Measurements from ENCODE around the gene KRCC1.
"Not testable (repeated sequence)": the region's sequence is repeated elsewhere in the genome, so short reads cannot be mapped to it uniquely, and the experiment has no call there.

DNA sequence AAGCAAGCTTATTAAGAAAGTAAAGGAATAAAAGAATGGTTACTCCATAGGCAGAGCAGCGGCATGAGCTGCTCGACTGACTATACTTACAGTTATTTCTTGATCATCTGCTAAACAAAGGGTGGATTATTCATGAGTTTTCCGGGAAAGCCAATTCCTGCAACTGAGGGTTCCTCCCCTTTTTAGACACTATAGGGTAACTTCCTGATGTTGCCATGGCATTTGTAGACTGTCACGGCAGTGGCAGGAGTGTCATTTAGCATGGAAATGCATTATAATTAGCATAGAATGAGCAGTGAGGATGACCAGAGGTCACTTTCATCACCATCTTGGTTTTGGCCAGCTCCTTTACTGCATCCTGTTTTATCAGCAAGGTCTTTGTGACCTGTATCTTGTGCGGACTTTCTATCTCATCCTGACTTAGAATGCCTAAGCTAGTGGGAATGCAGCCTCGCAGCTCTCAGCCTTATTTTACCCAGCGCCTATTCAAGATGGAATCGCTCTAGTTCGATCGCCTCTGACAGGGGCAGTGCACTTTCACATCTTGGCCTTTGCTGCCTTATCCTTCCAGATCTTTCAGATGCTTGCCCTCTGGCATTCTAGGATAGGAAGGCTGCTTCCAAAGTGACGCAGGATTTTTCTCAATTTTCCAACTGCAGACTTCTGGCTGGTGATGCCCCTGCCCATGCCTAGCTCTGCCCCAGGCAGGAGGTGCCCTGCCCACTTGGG, 37.3 kb downstream of the KRCC1 start:
- TF ChIP-seq, protein P1, sequence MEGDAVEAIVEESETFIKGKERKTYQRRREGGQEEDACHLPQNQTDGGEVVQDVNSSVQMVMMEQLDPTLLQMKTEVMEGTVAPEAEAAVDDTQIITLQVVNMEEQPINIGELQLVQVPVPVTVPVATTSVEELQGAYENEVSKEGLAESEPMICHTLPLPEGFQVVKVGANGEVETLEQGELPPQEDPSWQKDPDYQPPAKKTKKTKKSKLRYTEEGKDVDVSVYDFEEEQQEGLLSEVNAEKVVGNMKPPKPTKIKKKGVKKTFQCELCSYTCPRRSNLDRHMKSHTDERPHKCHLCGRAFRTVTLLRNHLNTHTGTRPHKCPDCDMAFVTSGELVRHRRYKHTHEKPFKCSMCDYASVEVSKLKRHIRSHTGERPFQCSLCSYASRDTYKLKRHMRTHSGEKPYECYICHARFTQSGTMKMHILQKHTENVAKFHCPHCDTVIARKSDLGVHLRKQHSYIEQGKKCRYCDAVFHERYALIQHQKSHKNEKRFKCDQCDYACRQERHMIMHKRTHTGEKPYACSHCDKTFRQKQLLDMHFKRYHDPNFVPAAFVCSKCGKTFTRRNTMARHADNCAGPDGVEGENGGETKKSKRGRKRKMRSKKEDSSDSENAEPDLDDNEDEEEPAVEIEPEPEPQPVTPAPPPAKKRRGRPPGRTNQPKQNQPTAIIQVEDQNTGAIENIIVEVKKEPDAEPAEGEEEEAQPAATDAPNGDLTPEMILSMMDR (IDR thresholded peaks at IDR 0.05): not testable (repeated sequence)
- not testable (repeated sequence) for TF ChIP-seq EP300 (IDR thresholded peaks at IDR 0.05); POLR2A (IDR thresholded peaks at IDR 0.05; ENCODE audit: low read length); HDAC2 (IDR thresholded peaks at IDR 0.05); HOXB5 (CRISPR knock-in tag; IDR thresholded peaks at IDR 0.05); CHD2 (IDR thresholded peaks at IDR 0.05; ENCODE audit: low read length, partially characterized antibody); GATA3 (IDR thresholded peaks at IDR 0.05; ENCODE audit: borderline replicate concordance)
- TF ChIP-seq, protein P2, sequence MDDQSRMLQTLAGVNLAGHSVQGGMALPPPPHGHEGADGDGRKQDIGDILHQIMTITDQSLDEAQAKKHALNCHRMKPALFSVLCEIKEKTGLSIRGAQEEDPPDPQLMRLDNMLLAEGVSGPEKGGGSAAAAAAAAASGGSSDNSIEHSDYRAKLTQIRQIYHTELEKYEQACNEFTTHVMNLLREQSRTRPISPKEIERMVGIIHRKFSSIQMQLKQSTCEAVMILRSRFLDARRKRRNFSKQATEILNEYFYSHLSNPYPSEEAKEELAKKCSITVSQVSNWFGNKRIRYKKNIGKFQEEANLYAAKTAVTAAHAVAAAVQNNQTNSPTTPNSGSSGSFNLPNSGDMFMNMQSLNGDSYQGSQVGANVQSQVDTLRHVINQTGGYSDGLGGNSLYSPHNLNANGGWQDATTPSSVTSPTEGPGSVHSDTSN (IDR thresholded peaks at IDR 0.05): not testable (repeated sequence)
- TF ChIP-seq, protein P3, sequence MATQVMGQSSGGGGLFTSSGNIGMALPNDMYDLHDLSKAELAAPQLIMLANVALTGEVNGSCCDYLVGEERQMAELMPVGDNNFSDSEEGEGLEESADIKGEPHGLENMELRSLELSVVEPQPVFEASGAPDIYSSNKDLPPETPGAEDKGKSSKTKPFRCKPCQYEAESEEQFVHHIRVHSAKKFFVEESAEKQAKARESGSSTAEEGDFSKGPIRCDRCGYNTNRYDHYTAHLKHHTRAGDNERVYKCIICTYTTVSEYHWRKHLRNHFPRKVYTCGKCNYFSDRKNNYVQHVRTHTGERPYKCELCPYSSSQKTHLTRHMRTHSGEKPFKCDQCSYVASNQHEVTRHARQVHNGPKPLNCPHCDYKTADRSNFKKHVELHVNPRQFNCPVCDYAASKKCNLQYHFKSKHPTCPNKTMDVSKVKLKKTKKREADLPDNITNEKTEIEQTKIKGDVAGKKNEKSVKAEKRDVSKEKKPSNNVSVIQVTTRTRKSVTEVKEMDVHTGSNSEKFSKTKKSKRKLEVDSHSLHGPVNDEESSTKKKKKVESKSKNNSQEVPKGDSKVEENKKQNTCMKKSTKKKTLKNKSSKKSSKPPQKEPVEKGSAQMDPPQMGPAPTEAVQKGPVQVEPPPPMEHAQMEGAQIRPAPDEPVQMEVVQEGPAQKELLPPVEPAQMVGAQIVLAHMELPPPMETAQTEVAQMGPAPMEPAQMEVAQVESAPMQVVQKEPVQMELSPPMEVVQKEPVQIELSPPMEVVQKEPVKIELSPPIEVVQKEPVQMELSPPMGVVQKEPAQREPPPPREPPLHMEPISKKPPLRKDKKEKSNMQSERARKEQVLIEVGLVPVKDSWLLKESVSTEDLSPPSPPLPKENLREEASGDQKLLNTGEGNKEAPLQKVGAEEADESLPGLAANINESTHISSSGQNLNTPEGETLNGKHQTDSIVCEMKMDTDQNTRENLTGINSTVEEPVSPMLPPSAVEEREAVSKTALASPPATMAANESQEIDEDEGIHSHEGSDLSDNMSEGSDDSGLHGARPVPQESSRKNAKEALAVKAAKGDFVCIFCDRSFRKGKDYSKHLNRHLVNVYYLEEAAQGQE (IDR thresholded peaks at IDR 0.05): not testable (repeated sequence)

Data from A549 (cell line).